ENCODE measurements around the gene TAS1R3. TPM values are rescaled to one million over a fixed set of nuclear protein-coding genes. Genes with fewer than 3 reads are reported as not detected.

The TAS1R3 gene
- total and polyA plus RNA-seq, 2 of the 4 experiments (the other 2 are of a cell fraction): under 0.01 to 0.05 TPM

DNA sequence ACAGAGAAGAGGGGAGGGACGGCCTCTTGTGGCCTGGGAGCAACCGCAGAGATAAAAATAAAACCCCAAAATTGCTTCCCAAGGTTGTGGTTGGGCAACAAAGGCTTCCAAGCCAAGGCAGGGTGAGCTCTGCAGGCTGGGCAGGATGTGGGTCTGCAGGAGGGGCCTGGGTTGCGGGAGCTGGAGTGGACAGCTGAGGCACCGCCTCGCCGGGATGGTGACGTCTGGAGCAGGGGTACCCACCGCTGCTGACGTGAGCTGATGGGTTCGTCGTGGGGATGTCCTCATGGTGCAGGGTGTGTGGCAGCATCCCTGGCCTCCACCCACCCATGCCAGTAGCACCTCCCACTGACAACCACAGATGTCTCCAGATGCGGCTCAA is 40.3 kb downstream of the TAS1R3 start:
- H2AK9ac ChIP-seq (replicated peaks; ENCODE audit: low read depth, low read length, poor library complexity): peak overlapping the region; percentile 82
- no peak overlapping the region for H3K27ac ChIP-seq (ENCODE audit: insufficient read depth, low read length)
- H3K79me1 ChIP-seq (ENCODE audit: low read depth in 1 of 2, low read length in 2 of 2): peaks cover 3 to 48% of the 10 kb centered on the region in 2 experiments; a peak in 3 of 4 replicates
- H3K4me2 ChIP-seq (ENCODE audit: low read depth, low read length): no peak overlapping the region
- POLR2A ChIA-PET (ENCODE audit: unreplicated experiment): no interaction called here
- H4K20me1 ChIP-seq (ENCODE audit: insufficient read depth, low read length): peaks cover 11% of the 10 kb centered on the region; the same call in 1 of the 2 replicates
- WGBS, 2 experiments (ENCODE audit: extremely low coverage in 2 of 2, insufficient read length in 1 of 2): no CpG with 5 or more reads among the region's 12 CpGs
- peak overlapping the region; percentile 10 for H2BK5ac ChIP-seq (ENCODE audit: low read depth, low read length, poor library complexity, severe bottlenecking)
- no peak overlapping the region for H3K56ac ChIP-seq (ENCODE audit: extremely low read depth, insufficient read depth, low read length)
- H3K36me3 ChIP-seq (ENCODE audit: control insufficient read depth, insufficient read depth, low read length): peaks cover 8% of the 10 kb centered on the region
- BruUV-seq (replicated peaks): no TSS peak
- H3K9me3 ChIP-seq (ENCODE audit: control insufficient read depth, insufficient read depth, low read length): no peaks in the 10 kb centered on the region
- intact Hi-C loops (cut with micrococcal nuclease): no loop called here
- no peaks in the 10 kb centered on the region for H3K27me3 ChIP-seq (ENCODE audit: control insufficient read depth, insufficient read depth, low read length)
- CTCF ChIA-PET: interaction anchor here (0.8 kb wide), 1 partner anchor 23 kb away, joined by 3 read pairs; no protein-coding TSS in a partner anchor
- H4K8ac ChIP-seq (ENCODE audit: low read depth in 2 of 2, low read length in 2 of 2): no peak overlapping the region
- ATAC-seq (ENCODE audit: low read depth): no peak
- TF ChIP-seq RCOR1 (IDR thresholded peaks at IDR 0.05; ENCODE audit: insufficient replicate concordance, low read length): no peak
- TF ChIP-seq POLR2A (IDR thresholded peaks at IDR 0.05; ENCODE audit: low read depth, low read length): no peak
- TF ChIP-seq MAZ (IDR thresholded peaks at IDR 0.05; ENCODE audit: borderline replicate concordance, low read depth, low read length): no peak
- TF ChIP-seq RAD21 (IDR thresholded peaks at IDR 0.05; ENCODE audit: low read length): no peak
- TF ChIP-seq BHLHE40 (IDR thresholded peaks at IDR 0.05; ENCODE audit: low read depth, low read length): no peak
- TF ChIP-seq ELK1 (IDR thresholded peaks at IDR 0.05; ENCODE audit: borderline replicate concordance, low read depth, low read length): no peak
- TF ChIP-seq SMC3 (IDR thresholded peaks at IDR 0.05; ENCODE audit: low read depth, low read length): no peak
- no peak for TF ChIP-seq FOS (IDR thresholded peaks at IDR 0.05; ENCODE audit: low read depth, low read length)
- no peak for TF ChIP-seq MAFK (IDR thresholded peaks at IDR 0.05; ENCODE audit: low read depth, low read length)
- TF ChIP-seq MXI1 (IDR thresholded peaks at IDR 0.05; ENCODE audit: borderline replicate concordance, low read depth, low read length): no peak
- no peak for TF ChIP-seq CEBPB (IDR thresholded peaks at IDR 0.05; ENCODE audit: low read depth, low read length)
- no peak for TF ChIP-seq USF2 (IDR thresholded peaks at IDR 0.05; ENCODE audit: low read depth, low read length)
- no peak for TF ChIP-seq NFE2L2 (IDR thresholded peaks at IDR 0.05; ENCODE audit: low read depth, low read length)
- no peak for TF ChIP-seq CTCF (conservative IDR thresholded peaks at IDR 0.05; ENCODE audit: low read depth, low read length)
- TF ChIP-seq CHD1 (IDR thresholded peaks at IDR 0.05; ENCODE audit: low read depth, low read length): no peak
- TF ChIP-seq RFX5 (IDR thresholded peaks at IDR 0.05; ENCODE audit: low read depth, low read length): no peak
- H3K4me1 ChIP-seq (ENCODE audit: control insufficient read depth, insufficient read depth, low read length): peaks cover 12% of the 10 kb centered on the region
- no peak overlapping the region for H4K91ac ChIP-seq (ENCODE audit: insufficient read depth, low read depth, low read length)
- dilution Hi-C loops (cut with HindIII; ENCODE audit: low sequenced_read_pairs, unreplicated experiment): no loop called here
- H2BK15ac ChIP-seq (ENCODE audit: low read depth, low read length): no peak overlapping the region
- no peak overlapping the region for H3K18ac ChIP-seq (ENCODE audit: low read depth, low read length)
- H2AK5ac ChIP-seq (ENCODE audit: low read depth, low read length): peak overlapping the region; percentile 60
- no peak for DNase-seq
- no peak overlapping the region for H3K14ac ChIP-seq (replicated peaks; ENCODE audit: low read depth, low read length)
- no peak overlapping the region for H2BK20ac ChIP-seq (ENCODE audit: low read depth, low read length)
- in situ Hi-C loops (cut with MboI; ENCODE audit: low sequenced_read_pairs): no loop called here
- no peak overlapping the region for H2BK120ac ChIP-seq (ENCODE audit: low read depth, low read length)
- H3K4ac ChIP-seq (ENCODE audit: low read depth, low read length): no peak overlapping the region
- no peak overlapping the region for H3K9ac ChIP-seq (ENCODE audit: low read depth, low read length)
- no peak overlapping the region for H3K4me3 ChIP-seq (ENCODE audit: insufficient read depth, low read depth, low read length)
- no peak overlapping the region for H3K23ac ChIP-seq (ENCODE audit: low read depth, low read length)
- H3K9me1 ChIP-seq (ENCODE audit: insufficient read depth, low read length): 0 out of 2 replicates have a peak, but pooled peaks cover 5% of the 10 kb centered on the region
- no peak overlapping the region for H4K5ac ChIP-seq (ENCODE audit: low read depth, low read length)
- H2AFZ ChIP-seq (replicated peaks; ENCODE audit: low read length, poor library complexity): peak overlapping the region; percentile 29
